Ishikawa (cell line): ENCODE results near the gene TAOK3.
A peak's percentile ranks its signal among the peaks of the same experiment; 100 is the strongest.

Experiments used
- CEBPB ChIP-seq: IDR thresholded peaks from 2 replicates; pipeline ENCODE4 v1.6.1; 2012
- CREB1 ChIP-seq: IDR thresholded peaks from 2 replicates; pipeline ENCODE4 v1.6.1; 2012; ENCODE audit warnings: low read depth
- EGR1 ChIP-seq: IDR thresholded peaks from 2 replicates; pipeline ENCODE4 v1.6.1; 2012
- EP300 ChIP-seq: IDR thresholded peaks from 2 replicates; pipeline ENCODE4 v1.6.1; 2012; ENCODE audit warnings: borderline replicate concordance
- FOXM1 ChIP-seq: IDR thresholded peaks from 2 replicates; pipeline ENCODE4 v1.6.1; 2012; ENCODE audit warnings: low read depth, borderline replicate concordance
- MAX ChIP-seq: IDR thresholded peaks from 2 replicates; pipeline ENCODE4 v1.6.1; 2012
- NFIC ChIP-seq: IDR thresholded peaks from 2 replicates; pipeline ENCODE4 v1.6.1; 2012
- RAD21 ChIP-seq: IDR thresholded peaks from 2 replicates; pipeline ENCODE4 v1.6.1; 2012; ENCODE audit warnings: low read depth
- REST ChIP-seq: IDR thresholded peaks from 2 replicates; pipeline ENCODE4 v1.6.1; 2012; ENCODE audit warnings: low read depth, mild to moderate bottlenecking
- TAF1 ChIP-seq: IDR thresholded peaks from 2 replicates; pipeline ENCODE4 v1.6.1; 2012; ENCODE audit warnings: low read depth, mild to moderate bottlenecking
- TCF12 ChIP-seq: IDR thresholded peaks from 2 replicates; pipeline ENCODE4 v1.6.1; 2012; ENCODE audit warnings: low read depth
- TEAD4 ChIP-seq: IDR thresholded peaks from 2 replicates; pipeline ENCODE4 v1.6.1; 2012
- YY1 ChIP-seq: IDR thresholded peaks from 2 replicates; pipeline ENCODE4 v1.6.1; 2012; ENCODE audit warnings: low read depth
- ZBTB7A ChIP-seq: IDR thresholded peaks from 2 replicates; pipeline ENCODE4 v1.6.1; 2012; ENCODE audit warnings: low read depth
- TF ChIP-seq, protein P1 (sequence below): IDR thresholded peaks from 2 replicates; pipeline ENCODE4 v1.6.1; 2012

TAOK3 gene

DNA sequence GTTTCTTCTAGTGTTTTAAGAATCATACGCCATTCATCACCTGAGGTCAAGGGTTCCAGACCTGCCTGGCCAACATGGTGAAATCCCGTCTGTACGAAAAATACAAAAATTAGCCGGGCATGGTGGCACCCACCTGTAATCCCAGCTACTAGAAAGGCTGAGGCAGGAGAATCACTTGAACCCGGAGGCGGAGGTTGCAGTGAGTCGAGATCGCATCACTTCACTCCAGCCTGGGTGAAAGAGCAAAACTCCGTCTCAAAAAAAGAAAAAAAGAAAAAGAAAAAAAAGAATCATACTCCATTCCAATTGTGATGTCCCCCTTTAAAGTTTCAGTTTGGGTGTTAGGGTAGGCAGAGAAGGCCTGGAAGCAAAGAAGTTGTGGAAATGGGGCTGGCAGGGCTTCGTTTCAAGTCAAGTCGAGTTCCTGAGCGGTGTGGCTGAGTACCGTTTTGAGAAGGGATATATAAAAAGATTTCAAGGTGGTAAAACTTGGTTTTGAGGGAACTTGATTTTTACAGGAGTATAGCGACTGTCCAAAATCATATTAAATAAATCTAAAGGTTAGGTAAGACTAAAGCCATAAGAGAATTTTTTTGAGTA lies 1.5 kb upstream of the TAOK3 start:
- TF ChIP-seq EGR1: no peak
- TF ChIP-seq FOXM1: no peak
- TF ChIP-seq TAF1: no peak
- no peak for TF ChIP-seq TCF12
- no peak for TF ChIP-seq CEBPB
- no peak for TF ChIP-seq EP300
- TF ChIP-seq, protein P1, sequence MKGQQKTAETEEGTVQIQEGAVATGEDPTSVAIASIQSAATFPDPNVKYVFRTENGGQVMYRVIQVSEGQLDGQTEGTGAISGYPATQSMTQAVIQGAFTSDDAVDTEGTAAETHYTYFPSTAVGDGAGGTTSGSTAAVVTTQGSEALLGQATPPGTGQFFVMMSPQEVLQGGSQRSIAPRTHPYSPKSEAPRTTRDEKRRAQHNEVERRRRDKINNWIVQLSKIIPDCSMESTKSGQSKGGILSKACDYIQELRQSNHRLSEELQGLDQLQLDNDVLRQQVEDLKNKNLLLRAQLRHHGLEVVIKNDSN: no peak
- no peak for TF ChIP-seq TEAD4
- TF ChIP-seq RAD21: no peak
- no peak for TF ChIP-seq ZBTB7A
- TF ChIP-seq NFIC: no peak
- TF ChIP-seq CREB1: no peak

DNA sequence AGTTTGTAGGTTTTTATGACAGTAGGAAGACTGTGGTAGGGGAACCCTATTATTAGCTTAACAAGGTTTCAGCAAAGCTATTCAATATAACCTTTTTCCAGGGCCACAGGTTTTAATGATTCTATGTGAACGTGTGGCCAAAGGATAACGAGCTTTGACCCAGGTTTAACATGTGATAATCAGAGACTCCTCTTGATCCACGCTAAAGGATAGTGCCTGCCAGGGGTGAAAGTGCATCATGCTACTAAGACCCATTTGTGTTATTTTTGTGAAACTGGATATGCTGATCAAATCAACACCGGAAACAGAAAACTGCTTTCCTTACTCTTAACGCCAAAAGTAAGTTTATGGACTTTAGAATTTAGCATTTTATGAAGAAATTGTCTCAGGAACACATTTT lies 909 bp upstream of the TAOK3 start:
- TF ChIP-seq TEAD4: no peak
- no peak for TF ChIP-seq MAX
- TF ChIP-seq NFIC: no peak
- TF ChIP-seq TCF12: no peak
- no peak for TF ChIP-seq CREB1
- no peak for TF ChIP-seq EP300

GRCh38 chr12:118371321-118372282 lies 1.1 kb downstream of the TAOK3 start:
- TF ChIP-seq ZBTB7A: peak; percentile 55; the same call in 1 of the 2 replicates
- TF ChIP-seq RAD21: no peak
- TF ChIP-seq TAF1: no peak

GRCh38 chr12:118370601-118371000 lies 2.1 kb downstream of the TAOK3 start:
- TF ChIP-seq FOXM1: no peak
- TF ChIP-seq REST: no peak
- no peak for TF ChIP-seq YY1
- no peak for TF ChIP-seq TCF12
- no peak for TF ChIP-seq MAX
- TF ChIP-seq TEAD4: no peak
- no peak for TF ChIP-seq EGR1
- TF ChIP-seq TAF1: no peak
- TF ChIP-seq CEBPB: no peak
- TF ChIP-seq CREB1: no peak
- no peak for TF ChIP-seq RAD21
- TF ChIP-seq ZBTB7A: no peak
- TF ChIP-seq, protein P1: no peak
- no peak for TF ChIP-seq NFIC
- TF ChIP-seq EP300: no peak

GRCh38 chr12:118368821-118369220 lies 3.9 kb downstream of the TAOK3 start:
- no peak for TF ChIP-seq ZBTB7A
- no peak for TF ChIP-seq YY1
- no peak for TF ChIP-seq FOXM1
- TF ChIP-seq, protein P1: no peak
- TF ChIP-seq CEBPB: no peak
- TF ChIP-seq RAD21: no peak
- no peak for TF ChIP-seq TAF1
- TF ChIP-seq TCF12: no peak
- TF ChIP-seq TEAD4: no peak
- TF ChIP-seq NFIC: no peak
- no peak for TF ChIP-seq MAX
- TF ChIP-seq CREB1: no peak
- TF ChIP-seq REST: no peak
- no peak for TF ChIP-seq EGR1
- no peak for TF ChIP-seq EP300
